ENCODE measurements around the gene ISG20L2. TPM values are rescaled to one million over a fixed set of nuclear protein-coding genes. Genes with fewer than 3 reads are reported as not detected.

Gene ISG20L2
- polyA plus RNA-seq, 1 of the 3 experiments (the other 2 are of a cell fraction): 31.6 TPM

GRCh38 chr1:156693848-156694689 is 34.5 kb downstream of the ISG20L2 start (continued):
- TF ChIP-seq CTCF (IDR thresholded peaks at IDR 0.05): no peak
- TF ChIP-seq TEAD4 (IDR thresholded peaks at IDR 0.05; ENCODE audit: borderline replicate concordance, insufficient read depth): no peak
- no peak for TF ChIP-seq NRF1 (IDR thresholded peaks at IDR 0.05; ENCODE audit: low read depth, low read length)
- no peak for TF ChIP-seq SMC3 (IDR thresholded peaks at IDR 0.05; ENCODE audit: low read depth, low read length)

GRCh38 chr1:156692925-156693847 is 35.4 kb downstream of the ISG20L2 start:
- CTCF ChIA-PET: interaction anchor here (1.1 to 45.5 kb wide), 10 partner anchors 14 to 235 kb away, joined by 3 to 2702 read pairs (median 51); partner anchors contain the start of genes CRABP2, ISG20L2, METTL25B and NES
- Histone ChIP-seq H2AFZ (ENCODE audit: low read depth) (no peak overlapping the region; the same call in 1 of the 2 replicates), H3K36me3 (replicated peaks in 1 of 2; ENCODE audit: control insufficient read depth in 1 of 2, insufficient read depth in 2 of 2, low read length in 1 of 2) (no peaks in the 10 kb centered on the region), H3K79me2 (ENCODE audit: insufficient read depth) (no peaks in the 10 kb centered on the region), H4K20me1 (ENCODE audit: insufficient read depth) (no peaks in the 10 kb centered on the region), H3K27me3 (ENCODE audit: insufficient read depth) (no peaks in the 10 kb centered on the region), H3K4me1 (ENCODE audit: control insufficient read depth in 1 of 2, insufficient read depth in 2 of 2, low read depth in 1 of 2, low read length in 1 of 2) (peaks cover 14 to 70% of the 10 kb centered on the region in 2 experiments; a peak in 3 of 4 replicates), H3K4me2 (peak overlapping the region; percentile 41; the same call in 1 of the 2 replicates), H3K4me3 (ENCODE audit: low read depth in 2 of 2, low read length in 1 of 2) (no peak overlapping the region), H3K9me3 (no peaks in the 10 kb centered on the region), H3K9ac (no peak overlapping the region), H3F3A (replicated peaks; ENCODE audit: insufficient read depth) (peaks cover 15% of the 10 kb centered on the region), H3K27ac (ENCODE audit: low read depth in 2 of 2, low read length in 1 of 2) (peak overlapping the region in 1 of 2 experiments; percentile 86; a peak in 2 of 4 replicates), H3K9me2 (no peaks in the 10 kb centered on the region)
- WGBS (ENCODE audit: low lambda C conversion rate): 81% methylated on average over 15 of the region's 16 CpGs
- POLR2A ChIA-PET: interaction anchor here (1.0 to 4.3 kb wide), 3 partner anchors 12 to 19 kb away, joined by 3 to 57 read pairs (median 5); partner anchors contain the start of gene CRABP2
- TF ChIP-seq POLR2AphosphoS5 (IDR thresholded peaks at IDR 0.05; ENCODE audit: low read depth, low read length) (no peak), MXI1 (IDR thresholded peaks at IDR 0.05; ENCODE audit: low read depth, low read length) (no peak), PBX3 (IDR thresholded peaks at IDR 0.05) (no peak), EZH2phosphoT487 (IDR thresholded peaks at IDR 0.05; ENCODE audit: borderline replicate concordance, low read depth) (no peak), FOXM1 (IDR thresholded peaks at IDR 0.05; ENCODE audit: low read depth) (no peak), FOSL2 (IDR thresholded peaks at IDR 0.05; ENCODE audit: borderline replicate concordance, low read depth) (no peak), NFIC (IDR thresholded peaks at IDR 0.05; ENCODE audit: borderline replicate concordance) (no peak), TEAD4 (IDR thresholded peaks at IDR 0.05; ENCODE audit: borderline replicate concordance, insufficient read depth) (no peak), USF2 (IDR thresholded peaks at IDR 0.05; ENCODE audit: borderline replicate concordance, low read depth, low read length) (no peak), CHD2 (IDR thresholded peaks at IDR 0.05; ENCODE audit: low read length, partially characterized antibody) (no peak), MEF2A (IDR thresholded peaks at IDR 0.05; ENCODE audit: borderline replicate concordance, low read depth) (no peak), MAX (IDR thresholded peaks at IDR 0.05; ENCODE audit: low read depth) (no peak), GATA2 (CRISPR knock-in tag; IDR thresholded peaks at IDR 0.05) (no peak)
- no peak for DNase-seq

All from SK-N-SH (cell line).